ENCODE data around the gene AIFM3. TPM values are rescaled to one million over a fixed set of nuclear protein-coding genes. Genes with fewer than 3 reads are reported as not detected.

The AIFM3 gene
- total and polyA plus RNA-seq, 2 of the 4 experiments (the other 2 are of a cell fraction) = 0.09 to 0.18 TPM

- no peaks in the 10 kb centered on the region for H4K20me1 ChIP-seq (ENCODE audit: insufficient read depth, low read length)
- no peak for TF ChIP-seq POLR2A (IDR thresholded peaks at IDR 0.05; ENCODE audit: low read depth, low read length)
- TF ChIP-seq USF2 (IDR thresholded peaks at IDR 0.05; ENCODE audit: low read depth, low read length) = no peak
- TF ChIP-seq MXI1 (IDR thresholded peaks at IDR 0.05; ENCODE audit: borderline replicate concordance, low read depth, low read length) = no peak
- TF ChIP-seq RCOR1 (IDR thresholded peaks at IDR 0.05; ENCODE audit: insufficient replicate concordance, low read length) = no peak
- H3K18ac ChIP-seq (ENCODE audit: low read depth, low read length) = no peak overlapping the region
- CTCF ChIA-PET = no interaction called here
- H3K4me3 ChIP-seq (ENCODE audit: insufficient read depth, low read depth, low read length) = no peak overlapping the region
- no peaks in the 10 kb centered on the region for H3K9me3 ChIP-seq (ENCODE audit: control insufficient read depth, insufficient read depth, low read length)
- no peak overlapping the region for H2AK5ac ChIP-seq (ENCODE audit: low read depth, low read length)
- WGBS, 2 experiments (ENCODE audit: extremely low coverage in 2 of 2, insufficient read length in 1 of 2) = 87% methylated on average over 9 of the region's 27 CpGs; no CpG with 5 or more reads in 1 of the 2 experiments
- H2BK5ac ChIP-seq (ENCODE audit: low read depth, low read length, poor library complexity, severe bottlenecking) = no peak overlapping the region
- H3K14ac ChIP-seq (replicated peaks; ENCODE audit: low read depth, low read length) = no peak overlapping the region
- no peak overlapping the region for H4K91ac ChIP-seq (ENCODE audit: insufficient read depth, low read depth, low read length)
- H3K56ac ChIP-seq (ENCODE audit: extremely low read depth, insufficient read depth, low read length) = no peak overlapping the region
- intact Hi-C loops (cut with micrococcal nuclease) (no loop called here), in situ Hi-C loops (cut with MboI; ENCODE audit: low sequenced_read_pairs) (no loop called here), dilution Hi-C loops (cut with HindIII; ENCODE audit: low sequenced_read_pairs, unreplicated experiment) (no loop called here)
- peaks cover 2% of the 10 kb centered on the region; the same call in 1 of the 2 replicates for H3K4me1 ChIP-seq (ENCODE audit: control insufficient read depth, insufficient read depth, low read length)
- no peak overlapping the region for H2BK20ac ChIP-seq (ENCODE audit: low read depth, low read length)
- BruUV-seq (replicated peaks) = no TSS peak
- no peak overlapping the region for H4K5ac ChIP-seq (ENCODE audit: low read depth, low read length)
- H4K8ac ChIP-seq (ENCODE audit: low read depth in 2 of 2, low read length in 2 of 2) = no peak overlapping the region
- no peak overlapping the region for H3K9ac ChIP-seq (ENCODE audit: low read depth, low read length)
- H3K27me3 ChIP-seq (ENCODE audit: control insufficient read depth, insufficient read depth, low read length) = peaks cover 17% of the 10 kb centered on the region
- no peak overlapping the region for H2BK15ac ChIP-seq (ENCODE audit: low read depth, low read length)
- no peaks in the 10 kb centered on the region for H3K36me3 ChIP-seq (ENCODE audit: control insufficient read depth, insufficient read depth, low read length)
- no peaks in the 10 kb centered on the region for H3K9me1 ChIP-seq (ENCODE audit: insufficient read depth, low read length)
- no peak overlapping the region for H2AFZ ChIP-seq (replicated peaks; ENCODE audit: low read length, poor library complexity)
- no peak overlapping the region for H2BK120ac ChIP-seq (ENCODE audit: low read depth, low read length)
- no peak overlapping the region for H3K4ac ChIP-seq (ENCODE audit: low read depth, low read length)
- H3K4me2 ChIP-seq (ENCODE audit: low read depth, low read length) = no peak overlapping the region
- DNase-seq = no peak
- H3K79me1 ChIP-seq (ENCODE audit: low read depth in 1 of 2, low read length in 2 of 2) = no peaks in the 10 kb centered on the region
- no peak for ATAC-seq (ENCODE audit: low read depth)
- no peak overlapping the region for H3K23ac ChIP-seq (ENCODE audit: low read depth, low read length)
- H2AK9ac ChIP-seq (replicated peaks; ENCODE audit: low read depth, low read length, poor library complexity) = peak overlapping the region; percentile 24
- H3K27ac ChIP-seq (ENCODE audit: insufficient read depth, low read length) = no peak overlapping the region
- POLR2A ChIA-PET (ENCODE audit: unreplicated experiment) = no interaction called here
Observed at GRCh38 chr22:21025763-21026755, 59.0 kb downstream of the AIFM3 start.

Measured in IMR-90 (cell line).